GM21737 (cell line): ENCODE data around the gene NAA50.

Experiments
- ATAC-seq: cut with Tn5 transposase; IDR thresholded peaks from one replicate; pipeline ENCODE4 v1.9.1; 2021; ENCODE audit warnings: mild to moderate bottlenecking, moderate library complexity; ENCODE audit not compliant: unreplicated experiment

NAA50 gene

GRCh38 chr3:113690482-113690881, 55.6 kb downstream of the NAA50 start:
- ATAC-seq: no peak

DNA sequence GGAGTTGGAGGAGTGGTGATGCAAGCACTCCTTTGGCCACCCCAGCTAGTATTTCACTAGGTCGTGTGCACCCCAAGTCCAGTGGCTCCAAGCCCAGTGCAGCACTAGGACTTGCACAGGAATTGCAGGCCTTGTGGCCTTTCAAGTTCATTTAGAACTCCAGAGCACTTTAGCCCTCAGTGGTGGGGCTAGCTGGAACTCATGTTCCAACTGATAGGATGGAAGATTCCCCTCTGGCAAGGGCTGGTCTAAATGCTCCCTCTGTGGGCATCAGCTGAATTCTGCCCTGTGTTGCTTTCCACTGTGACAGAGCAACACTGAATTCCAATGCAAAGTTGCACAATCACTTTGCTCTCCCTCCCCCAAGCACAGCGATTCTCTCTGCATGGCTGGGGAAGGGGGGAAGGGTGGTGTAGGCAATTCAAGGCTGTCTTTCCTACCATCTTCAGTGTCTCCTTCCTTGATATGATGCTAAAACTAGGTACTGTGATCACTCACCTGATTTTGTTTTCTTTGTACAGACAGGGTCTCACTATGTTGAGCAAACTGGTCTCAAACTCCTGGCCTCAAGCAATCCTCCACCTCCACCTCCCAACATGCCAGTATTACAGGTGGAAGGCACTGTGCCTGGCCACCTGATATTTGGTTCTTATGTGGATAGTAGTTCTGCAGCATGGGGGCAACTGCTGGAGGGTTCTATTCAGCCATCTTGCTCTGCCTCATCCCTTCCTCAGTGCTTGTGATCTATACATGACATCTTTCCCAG, 59.9 kb downstream of the NAA50 start:
- ATAC-seq: no peak

- no peak for ATAC-seq
Measured at GRCh38 chr3:113685124-113685523, 60.9 kb downstream of the NAA50 start.

GRCh38 chr3:113684271-113684819, 61.7 kb downstream of the NAA50 start:
- ATAC-seq: no peak

GRCh38 chr3:113678773-113679172, 67.3 kb downstream of the NAA50 start:
- no peak for ATAC-seq

- ATAC-seq: no peak
Measured at GRCh38 chr3:113677737-113678136, 68.3 kb downstream of the NAA50 start.

GRCh38 chr3:113676261-113676660, 69.8 kb downstream of the NAA50 start:
- no peak for ATAC-seq

GRCh38 chr3:113673593-113673992, 72.5 kb downstream of the NAA50 start:
- ATAC-seq: no peak

GRCh38 chr3:113668015-113668414, 78.0 kb downstream of the NAA50 start:
- ATAC-seq: no peak
